SIG-M5 treated with dmso at 0.1 percent for 504 hours (cell line): Measurements from ENCODE around the gene PI4KA.
"Not testable (repeated sequence)": the region's sequence is repeated elsewhere in the genome, so short reads cannot be mapped to it uniquely, and the experiment has no call there.

ENCODE experiments used
- DNase-seq: peaks from one replicate; lab custom pipeline; 2025; ENCODE audit not compliant: unreplicated experiment; lab: John Stamatoyannopoulos, UW

Gene PI4KA

DNA sequence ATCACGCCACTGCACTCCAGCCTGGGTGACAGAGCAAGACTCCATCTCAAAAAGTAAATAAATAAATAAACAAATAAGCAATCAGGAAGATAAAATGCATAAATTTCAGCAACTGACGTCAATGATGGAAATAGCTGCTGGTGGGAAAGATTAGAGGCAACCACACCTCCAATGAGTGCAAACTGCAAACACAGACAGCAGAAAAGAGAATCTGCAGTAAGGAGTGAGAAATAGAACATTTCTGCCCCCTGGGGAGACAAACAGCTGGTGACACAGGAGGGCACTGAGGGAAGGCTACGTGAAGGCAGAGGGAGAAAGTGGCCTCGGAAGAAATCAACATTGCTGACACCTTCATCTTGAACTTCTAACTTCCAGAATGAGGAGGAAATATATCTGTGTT is 6.5 kb downstream of the PI4KA start:
- DNase-seq = no peak

GRCh38 chr22:20847318-20847822 is 11.2 kb downstream of the PI4KA start:
- DNase-seq = no peak

- DNase-seq = no peak
Observed at GRCh38 chr22:20844055-20845037, 14.3 kb downstream of the PI4KA start.

DNA sequence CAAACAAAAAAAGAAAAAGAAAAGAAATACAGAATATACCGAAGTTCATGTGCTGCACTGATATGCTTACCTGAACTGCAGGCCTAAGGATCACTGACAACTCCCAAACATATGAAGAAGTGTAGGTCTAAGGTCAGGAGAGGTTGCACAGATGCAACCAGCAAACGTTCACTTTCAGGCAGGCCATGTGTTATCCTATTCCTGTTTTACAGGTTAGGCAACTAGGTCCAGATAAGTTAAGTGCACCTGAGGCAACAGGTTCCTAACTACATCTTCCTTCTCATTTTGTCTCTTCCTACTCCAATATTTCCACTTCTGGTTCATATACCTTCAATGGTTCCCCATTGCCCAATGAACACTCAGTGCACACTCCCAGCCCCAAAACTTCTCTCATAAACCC is 15.1 kb downstream of the PI4KA start:
- no peak for DNase-seq

GRCh38 chr22:20840646-20841371 is 17.8 kb downstream of the PI4KA start:
- no peak for DNase-seq

DNA sequence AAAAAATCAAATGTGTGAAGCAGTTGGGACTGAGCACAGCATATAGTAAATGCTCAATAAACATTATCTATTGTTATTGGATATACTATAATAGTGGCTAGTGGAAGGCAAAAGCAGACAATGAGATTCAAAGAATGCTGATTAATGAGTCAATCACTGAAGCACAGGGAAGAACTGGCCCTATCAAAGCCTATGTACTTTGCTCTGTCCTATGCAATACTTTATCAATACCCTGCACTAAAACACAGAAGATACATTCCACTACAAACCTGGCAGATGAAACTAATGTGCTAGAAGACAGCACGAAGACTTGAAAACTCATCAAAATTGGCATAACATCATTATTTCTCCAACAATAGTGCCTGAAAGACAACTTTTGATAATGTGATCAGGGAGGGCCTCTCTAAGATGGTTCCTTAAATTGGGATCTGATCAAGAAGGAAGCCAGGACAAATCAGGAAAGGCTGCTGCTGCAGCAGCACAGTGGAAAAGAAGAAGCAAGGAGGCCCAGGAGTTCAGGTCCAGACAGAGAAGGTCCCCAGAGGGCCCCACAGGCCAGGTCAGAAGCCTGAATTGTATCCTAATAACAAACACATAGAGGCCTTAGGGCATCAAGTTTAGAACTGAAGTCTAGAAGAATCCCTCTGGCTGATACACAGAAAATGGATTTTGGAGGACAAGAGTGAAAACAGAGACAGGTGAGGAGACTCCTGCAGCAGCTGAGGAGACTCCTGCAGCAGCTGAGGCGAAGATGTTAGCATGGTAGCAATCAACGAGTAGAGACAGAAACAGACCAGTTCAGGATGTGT is 18.6 kb downstream of the PI4KA start:
- DNase-seq = no peak

DNA sequence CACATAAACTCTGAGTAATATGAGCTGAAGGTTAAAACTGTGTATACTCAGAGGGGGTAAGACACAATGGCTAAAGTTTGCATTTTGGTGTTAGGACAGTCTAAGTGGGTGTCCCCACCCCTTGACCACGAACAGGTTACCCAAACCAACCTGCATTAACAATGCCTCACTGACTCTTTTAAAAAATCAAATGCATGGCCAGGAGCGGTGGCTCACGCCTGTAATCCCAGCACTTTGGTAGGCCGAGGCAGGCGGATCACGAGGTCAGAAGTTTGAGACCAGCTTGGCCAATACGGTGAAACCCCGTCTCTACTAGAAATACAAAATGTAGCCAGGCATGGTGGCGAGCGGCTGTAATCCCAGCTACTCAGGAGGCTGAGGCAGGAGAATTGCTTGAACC is 19.3 kb downstream of the PI4KA start:
- not testable (repeated sequence) for DNase-seq

- DNase-seq = no peak
Observed at GRCh38 chr22:20836987-20837823, 21.4 kb downstream of the PI4KA start.

DNA sequence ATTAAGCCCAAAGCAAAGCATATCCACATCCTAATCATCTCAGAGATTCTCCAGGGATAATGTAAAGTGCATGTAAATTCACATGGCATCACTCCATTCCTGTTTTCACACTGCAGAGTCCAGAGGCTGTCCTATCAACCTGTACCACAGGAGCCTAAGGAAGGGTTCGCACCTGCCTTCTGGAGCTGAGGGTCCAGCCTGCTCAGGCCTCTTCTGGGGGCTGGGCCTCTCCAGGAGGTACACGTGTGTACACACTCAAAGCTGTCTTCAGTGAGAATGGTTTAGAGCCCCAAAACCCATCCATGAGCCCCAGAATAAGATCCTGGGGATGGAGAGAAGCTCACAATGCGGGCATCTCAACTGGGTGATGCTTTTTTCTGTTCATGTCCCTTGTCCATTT is 23.9 kb downstream of the PI4KA start:
- DNase-seq = no peak

DNA sequence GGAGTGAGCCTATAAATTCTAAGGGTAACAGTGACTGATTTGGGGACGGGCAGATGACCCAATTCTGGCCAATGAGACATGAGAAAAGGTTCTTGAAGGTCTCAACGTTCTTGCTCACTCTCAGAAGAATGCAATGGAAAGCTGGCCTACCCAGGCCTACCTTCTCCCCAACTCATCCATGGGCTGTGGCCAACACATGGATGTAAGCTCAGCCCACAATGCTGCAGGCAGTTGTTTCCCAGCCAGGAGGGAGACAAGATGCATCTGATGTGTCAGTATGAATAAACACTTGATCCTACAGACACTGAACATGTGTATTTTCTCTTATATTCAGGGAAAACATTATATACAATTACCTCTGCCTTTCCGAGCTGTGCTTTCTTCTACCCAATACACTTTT is 24.4 kb downstream of the PI4KA start:
- no peak for DNase-seq

DNA sequence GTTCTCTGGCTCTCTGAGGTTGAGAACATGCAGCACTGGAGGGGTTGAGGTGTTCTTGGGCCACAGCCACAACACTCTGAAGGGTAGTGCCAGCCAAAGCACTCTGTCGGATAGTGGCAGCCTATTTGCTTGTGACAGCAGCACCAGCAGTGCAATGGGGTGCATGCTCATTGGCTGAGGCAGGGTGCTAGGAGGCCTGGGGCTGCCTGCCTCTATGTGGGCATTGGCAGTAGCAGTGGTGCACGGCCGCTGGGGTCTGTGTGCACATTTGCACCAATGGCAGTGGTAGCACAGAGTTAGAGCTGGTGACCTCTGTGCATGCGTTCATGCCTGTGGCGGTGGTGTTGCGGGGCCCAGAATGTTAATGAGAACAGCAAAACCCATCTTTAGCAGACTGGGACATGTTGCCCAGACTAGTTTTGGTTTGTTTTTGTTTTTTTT is 25.4 kb downstream of the PI4KA start:
- DNase-seq = no peak

GRCh38 chr22:20829491-20830134 is 29.0 kb downstream of the PI4KA start:
- DNase-seq = no peak

- DNase-seq = not testable (repeated sequence)
Observed at GRCh38 chr22:20826373-20827152, 32.0 kb downstream of the PI4KA start.

DNA sequence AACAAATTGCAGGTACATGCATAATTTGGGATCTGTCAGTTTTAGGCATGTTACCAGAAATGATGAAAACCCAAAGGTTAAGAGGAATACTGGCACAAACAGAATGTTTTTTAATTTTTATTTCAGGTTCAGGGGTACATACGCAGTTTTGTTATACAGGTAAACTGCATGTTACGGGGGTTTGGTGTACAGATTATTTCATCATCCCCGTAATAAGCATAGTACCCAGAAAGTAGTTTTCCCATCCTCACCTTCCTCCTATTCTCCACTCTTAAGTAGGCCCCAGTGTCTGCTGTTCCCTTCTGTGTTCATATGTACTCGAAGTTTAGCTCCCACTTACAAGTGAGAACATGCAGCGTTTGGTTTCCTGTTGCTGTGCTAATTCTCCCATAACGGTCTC is 33.0 kb downstream of the PI4KA start:
- DNase-seq = no peak

DNA sequence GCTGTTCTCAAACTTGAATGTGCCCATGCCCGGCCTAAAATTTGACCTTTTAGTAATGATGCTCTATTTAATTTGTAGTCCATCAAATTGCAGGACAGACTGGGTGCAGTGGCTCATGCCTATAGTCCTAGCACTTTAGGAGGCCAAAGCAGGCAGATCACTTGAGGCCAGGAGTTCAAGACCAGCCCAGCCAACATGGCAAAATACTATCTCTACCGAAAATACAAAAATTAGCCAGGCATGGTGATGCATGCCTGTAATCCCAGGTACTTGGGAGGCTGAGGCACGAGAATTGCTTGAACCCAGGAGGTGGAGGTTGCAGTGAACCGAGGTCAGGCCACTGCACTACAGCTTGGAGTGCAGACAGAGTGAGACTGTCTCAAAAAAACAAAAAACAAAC is 33.4 kb downstream of the PI4KA start:
- DNase-seq = not testable (repeated sequence)

DNA sequence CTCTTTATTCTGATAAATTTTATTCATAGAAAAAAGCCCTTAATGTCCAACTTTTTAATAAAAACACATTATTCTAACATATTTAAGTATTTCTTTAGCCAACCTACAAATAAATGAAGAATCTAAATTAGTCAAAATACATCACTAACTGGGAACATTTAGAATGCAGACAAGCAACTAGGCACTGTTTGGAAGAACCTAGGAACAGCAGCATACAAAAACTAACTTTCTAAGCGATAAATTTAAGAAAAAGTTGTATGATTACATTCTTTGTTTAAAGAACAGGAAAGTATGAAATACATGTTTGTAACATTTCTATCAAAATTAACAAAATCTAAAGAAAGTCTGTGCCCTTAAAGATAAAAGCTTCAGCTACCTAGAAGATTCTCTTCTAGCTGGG is 35.3 kb downstream of the PI4KA start:
- no peak for DNase-seq

DNA sequence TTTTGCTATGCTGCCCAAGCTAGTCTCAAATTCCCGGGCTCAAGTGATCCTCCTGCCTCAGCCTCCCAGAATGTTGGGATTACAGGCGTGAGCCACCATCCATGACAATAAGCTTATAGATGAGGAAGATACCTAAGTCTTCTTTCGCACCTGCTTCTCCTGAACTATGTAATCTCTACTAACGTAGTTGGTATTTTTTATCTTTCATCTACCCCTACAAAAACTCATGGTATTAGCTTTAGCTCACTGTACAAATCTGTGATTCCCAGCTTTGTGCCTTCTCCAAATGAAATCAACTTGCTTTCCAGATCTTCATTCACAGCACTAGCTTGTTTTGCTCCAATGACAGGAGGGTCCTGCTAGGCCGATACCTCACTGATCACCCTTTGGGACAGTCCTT is 36.4 kb downstream of the PI4KA start:
- DNase-seq = no peak

- not testable (repeated sequence) for DNase-seq
Observed at GRCh38 chr22:20821717-20822239, 36.8 kb downstream of the PI4KA start.

DNA sequence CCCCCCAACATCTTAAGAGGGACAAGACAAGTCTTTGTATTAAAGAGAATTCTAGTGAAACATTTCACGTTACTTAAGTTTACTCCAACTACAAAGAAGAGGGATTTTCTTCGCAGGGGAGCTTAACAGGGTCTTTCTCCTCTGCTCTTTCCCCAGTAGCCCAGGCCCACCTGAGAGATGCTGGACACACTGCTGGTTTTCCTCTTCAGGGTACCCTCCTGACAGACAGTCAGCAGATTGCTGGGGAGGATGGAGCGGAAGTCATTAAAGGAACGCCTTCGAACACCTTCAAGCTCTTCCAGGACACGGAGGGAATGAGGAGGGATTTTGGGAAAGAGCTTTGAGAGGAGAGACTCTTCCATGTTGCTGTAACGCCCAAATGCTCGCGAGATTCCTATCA is 39.1 kb downstream of the PI4KA start:
- no peak for DNase-seq
